Transverse colon (tissue), 4 donors: ENCODE data around the gene STAG1.

Experiments used
- POLR2A ChIP-seq: fragments of 450-650 bp; IDR thresholded peaks from one replicate; pipeline ENCODE4 v1.6.1; 2016; ENCODE audit warnings: antibody characterized with exemption, mild to moderate bottlenecking, moderate library complexity
- POLR2AphosphoS5 ChIP-seq, 3 donors: sonication (generic); formaldehyde crosslinking; IDR thresholded peaks; one replicate each; pipeline ENCODE4 v1.6.1; 2016; ENCODE audit warnings: antibody characterized with exemption in 3 of 3
- TF ChIP-seq, protein P1 (sequence below), 5 experiments: fragments of 200-600 bp in 3 of 5; fragments of 450-650 bp in 2 of 5; sonication (generic) in 3 of 5; IDR thresholded peaks; 1 replicate in 2 of 5; 2 replicates in 3 of 5; pipeline ENCODE4 v1.5.1; 2016 to 2017; ENCODE audit warnings: antibody characterized with exemption in 5 of 5, inconsistent platforms in 3 of 5, mild to moderate bottlenecking in 2 of 5, moderate library complexity in 1 of 5

DNA sequence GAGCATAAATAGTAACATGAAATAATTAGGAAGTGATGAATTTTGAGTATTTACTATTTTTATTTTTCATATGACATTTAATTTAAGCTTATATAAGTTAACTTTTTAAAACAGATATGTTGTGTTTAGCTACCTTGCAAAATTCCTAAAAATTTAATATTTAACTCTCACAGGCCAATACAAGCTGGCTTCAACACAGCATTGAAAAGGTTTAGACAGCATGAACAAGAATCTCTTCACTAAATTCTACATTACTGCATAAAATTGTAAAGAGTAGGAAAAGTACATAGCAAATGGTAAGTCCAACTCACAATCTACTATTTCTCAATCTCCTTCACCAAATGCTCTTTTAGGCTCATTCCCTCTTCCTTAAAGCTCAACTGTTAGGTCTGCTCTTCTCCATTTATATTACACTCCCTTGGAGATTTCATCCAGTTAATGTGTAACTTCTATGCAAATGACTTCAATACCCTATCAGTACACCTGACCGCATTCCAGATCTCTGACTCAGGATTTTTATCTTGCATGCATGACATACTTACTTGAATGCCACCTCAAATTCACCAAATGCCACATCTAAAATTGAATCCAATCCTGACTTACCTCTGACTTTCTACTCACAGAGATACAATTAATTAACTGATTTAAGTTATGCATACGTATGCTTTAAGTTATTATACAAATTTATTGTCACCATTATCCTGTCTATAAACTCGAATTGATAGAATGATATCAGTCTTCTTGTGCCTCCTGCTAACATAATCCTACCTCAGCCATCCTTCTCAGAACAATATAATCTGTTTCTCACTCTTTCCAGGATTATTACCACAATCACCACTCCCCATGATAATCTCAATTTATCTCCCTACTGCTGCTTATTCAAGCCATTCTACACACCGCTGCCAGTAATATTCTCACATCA, 127.0 kb downstream of the STAG1 start:
- TF ChIP-seq, protein P1, sequence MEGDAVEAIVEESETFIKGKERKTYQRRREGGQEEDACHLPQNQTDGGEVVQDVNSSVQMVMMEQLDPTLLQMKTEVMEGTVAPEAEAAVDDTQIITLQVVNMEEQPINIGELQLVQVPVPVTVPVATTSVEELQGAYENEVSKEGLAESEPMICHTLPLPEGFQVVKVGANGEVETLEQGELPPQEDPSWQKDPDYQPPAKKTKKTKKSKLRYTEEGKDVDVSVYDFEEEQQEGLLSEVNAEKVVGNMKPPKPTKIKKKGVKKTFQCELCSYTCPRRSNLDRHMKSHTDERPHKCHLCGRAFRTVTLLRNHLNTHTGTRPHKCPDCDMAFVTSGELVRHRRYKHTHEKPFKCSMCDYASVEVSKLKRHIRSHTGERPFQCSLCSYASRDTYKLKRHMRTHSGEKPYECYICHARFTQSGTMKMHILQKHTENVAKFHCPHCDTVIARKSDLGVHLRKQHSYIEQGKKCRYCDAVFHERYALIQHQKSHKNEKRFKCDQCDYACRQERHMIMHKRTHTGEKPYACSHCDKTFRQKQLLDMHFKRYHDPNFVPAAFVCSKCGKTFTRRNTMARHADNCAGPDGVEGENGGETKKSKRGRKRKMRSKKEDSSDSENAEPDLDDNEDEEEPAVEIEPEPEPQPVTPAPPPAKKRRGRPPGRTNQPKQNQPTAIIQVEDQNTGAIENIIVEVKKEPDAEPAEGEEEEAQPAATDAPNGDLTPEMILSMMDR (IDR thresholded peaks at IDR 0.05) = no peak
- TF ChIP-seq POLR2AphosphoS5 (IDR thresholded peaks at IDR 0.05) = peak in 2 of 3 donors; percentile 40 to 43
- no peak for TF ChIP-seq POLR2A
